ENCODE results near the gene PPP1R2. TPM values are rescaled to one million over a fixed set of nuclear protein-coding genes. Genes with fewer than 3 reads are reported as not detected.

PPP1R2 gene
- total and polyA plus RNA-seq, 4 donors = 26.2 to 77.0 (median 46.5) TPM

GRCh38 chr3:195543500-195544229 lies 540 bp upstream of the PPP1R2 start:
- DNase-seq = no peak
- peaks cover 13 to 31% (median 13%) of the 10 kb centered on the region in 5 donors for H3K4me1 ChIP-seq (ENCODE audit: control insufficient read depth in 5 of 5, insufficient read depth in 5 of 5, low read length in 5 of 5)
- TF ChIP-seq CTCF (IDR thresholded peaks at IDR 0.05; ENCODE audit: control extremely low read depth, extremely low read depth) = no peak

GRCh38 chr3:195542316-195542697 lies 818 bp downstream of the PPP1R2 start:
- Histone ChIP-seq H3K27me3 (ENCODE audit: control insufficient read depth in 3 of 3, insufficient read depth in 3 of 3, low read length in 2 of 3) (no peaks in the 10 kb centered on the region), H3K4me1 (ENCODE audit: control insufficient read depth in 5 of 5, insufficient read depth in 5 of 5, low read length in 5 of 5) (peaks cover 9 to 31% (median 13%) of the 10 kb centered on the region in 5 donors), H3K4me3 (peak overlapping the region; percentile 90), H3K27ac (ENCODE audit: low read depth in 1 of 2, low read length in 1 of 2) (peak overlapping the region in 1 of 2 donors; percentile 99), H3K36me3 (ENCODE audit: control insufficient read depth in 4 of 4, insufficient read depth in 4 of 4, low read length in 4 of 4) (peaks cover 0 to 2% (median 0%) of the 10 kb centered on the region in 4 donors), H3K9ac (ENCODE audit: insufficient read depth in 1 of 2, low read length in 2 of 2) (peak overlapping the region; percentile 90), H3K9me3 (ENCODE audit: control insufficient read depth in 4 of 4, insufficient read depth in 3 of 4, low read length in 3 of 4) (no peaks in the 10 kb centered on the region)
- DNase-seq (peak in 2 of 3 donors; percentile 28 to 72), ATAC-seq (ENCODE audit: insufficient read depth, low FRiP score) (no peak)
- 0 to 1% methylated on average over 5 of the region's 5 CpGs for WGBS, 2 donors
- TF ChIP-seq CTCF (IDR thresholded peaks at IDR 0.05; ENCODE audit: control extremely low read depth, extremely low read depth) = no peak

More at GRCh38 chr3:195543500-195544229, 540 bp upstream of the PPP1R2 start:
- Histone ChIP-seq H3K27me3 (ENCODE audit: control insufficient read depth in 3 of 3, insufficient read depth in 3 of 3, low read length in 2 of 3) (no peaks in the 10 kb centered on the region), H3K9me3 (ENCODE audit: control insufficient read depth in 4 of 4, insufficient read depth in 3 of 4, low read length in 3 of 4) (no peaks in the 10 kb centered on the region), H3K4me3 (peak overlapping the region; percentile 50), H3K9ac (ENCODE audit: insufficient read depth in 1 of 2, low read length in 2 of 2) (peak overlapping the region; percentile 77 to 90), H3K27ac (ENCODE audit: low read depth in 1 of 2, low read length in 1 of 2) (peak overlapping the region; percentile 37 to 60), H3K36me3 (ENCODE audit: control insufficient read depth in 4 of 4, insufficient read depth in 4 of 4, low read length in 4 of 4) (peaks cover 0 to 2% (median 0%) of the 10 kb centered on the region in 4 donors)
- 20 to 21% methylated on average over 38 of the region's 38 CpGs for WGBS, 2 donors
- no peak for ATAC-seq (ENCODE audit: insufficient read depth, low FRiP score)

- H3K9ac ChIP-seq (ENCODE audit: insufficient read depth in 1 of 2, low read length in 2 of 2) = no peak overlapping the region
- H3K9me3 ChIP-seq (ENCODE audit: control insufficient read depth in 4 of 4, insufficient read depth in 3 of 4, low read length in 3 of 4) = no peaks in the 10 kb centered on the region
- peaks cover 0 to 2% (median 0%) of the 10 kb centered on the region in 4 donors for H3K36me3 ChIP-seq (ENCODE audit: control insufficient read depth in 4 of 4, insufficient read depth in 4 of 4, low read length in 4 of 4)
- no peaks in the 10 kb centered on the region for H3K27me3 ChIP-seq (ENCODE audit: control insufficient read depth in 3 of 3, insufficient read depth in 3 of 3, low read length in 2 of 3)
- H3K4me1 ChIP-seq (ENCODE audit: control insufficient read depth in 5 of 5, insufficient read depth in 5 of 5, low read length in 5 of 5) = peaks cover 9 to 27% (median 13%) of the 10 kb centered on the region in 5 donors
- 43 to 44% methylated on average over 6 of the region's 6 CpGs for WGBS, 2 donors
- no peak overlapping the region for H3K27ac ChIP-seq (ENCODE audit: low read depth in 1 of 2, low read length in 1 of 2)
- DNase-seq = no peak
- ATAC-seq (ENCODE audit: insufficient read depth, low FRiP score) = no peak
- no peak for TF ChIP-seq CTCF (IDR thresholded peaks at IDR 0.05; ENCODE audit: control extremely low read depth, extremely low read depth)
- no peak overlapping the region for H3K4me3 ChIP-seq
Observed at GRCh38 chr3:195540511-195540910, 2.6 kb downstream of the PPP1R2 start.

Measured in lung (tissue), 12 donors.